ENCODE measurements around the gene RRN3.
"Not testable (repeated sequence)": the region's sequence is repeated elsewhere in the genome, so short reads cannot be mapped to it uniquely, and the experiment has no call there.

Gene RRN3

DNA sequence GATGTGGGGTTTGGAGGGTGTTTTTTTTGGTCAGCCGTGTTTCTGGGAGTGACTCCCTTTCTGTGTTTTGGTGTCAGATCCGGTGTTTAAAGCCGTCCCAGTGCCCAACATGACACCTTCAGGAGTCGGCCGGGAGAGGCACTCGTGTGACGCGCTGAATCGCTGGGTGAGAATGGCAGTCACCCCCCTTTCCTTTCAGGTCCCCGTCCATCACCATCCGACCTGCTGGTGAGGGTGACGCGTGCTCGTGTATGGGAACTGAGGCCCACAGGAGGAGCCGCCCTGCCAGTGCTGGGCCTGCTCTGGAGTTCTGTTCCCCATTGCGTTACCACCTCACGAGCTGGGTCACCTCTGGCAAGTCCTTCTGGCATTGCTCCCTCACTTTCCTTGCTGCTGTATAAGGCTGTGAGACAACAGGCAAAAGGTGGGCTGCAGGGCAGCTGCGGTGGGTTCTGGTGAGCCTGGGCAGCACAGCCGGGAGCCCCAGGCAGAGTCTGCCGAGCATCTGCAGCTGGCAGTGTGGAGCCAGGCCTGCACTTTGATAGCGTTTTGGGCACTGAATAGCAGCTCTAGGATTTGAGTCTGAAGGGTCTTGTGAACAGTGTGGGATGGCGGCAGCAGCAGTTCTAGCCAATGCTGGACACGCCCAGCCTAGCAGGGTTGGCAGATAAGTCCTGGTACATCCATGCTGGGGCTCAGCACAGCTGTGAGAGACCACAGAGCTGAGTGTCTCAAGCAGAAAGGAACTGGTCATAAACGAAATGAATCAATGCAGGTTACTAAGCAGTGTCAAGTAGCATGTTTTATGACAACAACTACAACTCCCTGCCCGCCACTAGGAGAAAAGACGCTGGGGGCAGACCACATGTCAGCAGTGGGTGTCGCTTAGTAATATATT, 65.0 kb downstream of the RRN3 start:
- not testable (repeated sequence) for DNase-seq, ATAC-seq

DNA sequence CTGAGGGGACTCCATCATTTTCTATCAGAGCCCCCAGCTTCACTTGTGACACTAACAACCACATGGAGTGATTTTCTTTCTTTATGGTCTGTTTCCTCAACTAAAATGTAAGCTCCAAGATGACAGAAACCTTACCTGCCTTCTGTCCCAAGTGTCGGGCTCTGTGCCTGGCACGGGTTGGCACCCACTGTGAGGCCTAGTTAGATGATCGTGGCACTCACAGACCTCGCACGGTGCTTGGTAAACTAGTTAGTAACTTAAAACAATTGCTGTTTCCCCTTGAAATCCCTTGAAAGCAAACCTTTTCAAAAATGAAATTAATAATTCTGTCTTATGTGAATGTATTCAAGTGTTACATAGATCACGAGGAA, 65.7 kb downstream of the RRN3 start:
- ATAC-seq, DNase-seq: not testable (repeated sequence)

DNA sequence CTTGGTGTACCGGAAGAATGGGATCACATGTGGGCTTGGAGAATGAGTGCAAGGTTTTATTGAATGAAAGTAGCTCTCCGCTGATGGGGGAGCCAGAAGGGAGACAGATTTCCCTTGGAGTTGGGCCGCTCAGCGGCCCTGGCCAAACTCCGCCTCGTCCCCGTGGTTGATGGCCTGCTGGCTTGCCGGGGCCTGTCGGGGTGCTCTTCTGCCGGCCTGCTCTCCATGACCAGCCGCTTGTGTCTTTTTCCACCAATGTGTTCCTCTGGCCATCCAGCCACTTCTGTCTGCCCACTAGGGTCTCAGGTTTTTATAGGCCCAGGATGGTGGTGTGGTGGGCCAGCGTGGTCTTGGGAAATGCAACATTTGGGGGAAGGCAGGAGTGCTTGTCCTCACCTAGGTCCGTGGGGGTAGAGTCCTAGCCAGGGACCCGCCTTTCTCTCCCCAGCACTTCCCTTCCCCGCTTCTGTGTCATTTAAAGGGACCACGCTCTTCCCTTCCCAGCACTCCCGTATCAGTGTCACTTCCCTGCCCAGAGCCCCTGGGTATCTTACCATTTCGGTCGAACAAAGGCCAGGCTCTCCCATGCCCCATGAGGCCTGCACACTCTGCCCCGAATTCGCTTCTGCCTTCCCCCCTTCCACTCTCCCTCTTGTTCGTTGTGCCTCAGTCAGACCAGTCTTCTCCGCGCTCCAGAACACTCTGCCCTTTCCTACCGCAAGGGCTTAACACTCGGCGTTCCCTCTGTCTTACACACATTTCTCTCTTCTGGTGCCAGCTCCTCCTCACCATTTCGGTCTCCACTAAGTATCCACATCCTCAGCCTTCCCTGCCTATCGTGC, 66.3 kb downstream of the RRN3 start:
- not testable (repeated sequence) for ATAC-seq, DNase-seq

DNA sequence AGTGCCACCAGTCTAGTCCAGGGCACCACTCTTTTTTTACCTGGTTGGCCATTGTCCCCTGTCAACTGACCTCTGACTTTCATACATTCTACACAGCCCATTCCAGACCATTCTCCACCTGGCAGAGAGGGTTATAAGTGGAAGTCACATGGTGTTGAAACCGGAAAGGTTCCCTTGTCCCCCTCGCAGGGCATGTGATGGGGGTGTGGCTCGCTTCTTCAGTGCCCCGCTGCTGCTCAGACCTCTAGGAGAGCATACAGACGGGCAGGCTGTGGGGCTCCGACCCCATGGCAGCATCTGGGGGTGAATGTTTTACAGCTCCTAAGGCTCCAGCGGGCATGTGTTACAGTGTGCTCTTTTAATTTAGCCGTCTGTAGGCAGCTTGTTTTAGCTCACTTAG, 67.0 kb downstream of the RRN3 start:
- not testable (repeated sequence) for ATAC-seq

DNA sequence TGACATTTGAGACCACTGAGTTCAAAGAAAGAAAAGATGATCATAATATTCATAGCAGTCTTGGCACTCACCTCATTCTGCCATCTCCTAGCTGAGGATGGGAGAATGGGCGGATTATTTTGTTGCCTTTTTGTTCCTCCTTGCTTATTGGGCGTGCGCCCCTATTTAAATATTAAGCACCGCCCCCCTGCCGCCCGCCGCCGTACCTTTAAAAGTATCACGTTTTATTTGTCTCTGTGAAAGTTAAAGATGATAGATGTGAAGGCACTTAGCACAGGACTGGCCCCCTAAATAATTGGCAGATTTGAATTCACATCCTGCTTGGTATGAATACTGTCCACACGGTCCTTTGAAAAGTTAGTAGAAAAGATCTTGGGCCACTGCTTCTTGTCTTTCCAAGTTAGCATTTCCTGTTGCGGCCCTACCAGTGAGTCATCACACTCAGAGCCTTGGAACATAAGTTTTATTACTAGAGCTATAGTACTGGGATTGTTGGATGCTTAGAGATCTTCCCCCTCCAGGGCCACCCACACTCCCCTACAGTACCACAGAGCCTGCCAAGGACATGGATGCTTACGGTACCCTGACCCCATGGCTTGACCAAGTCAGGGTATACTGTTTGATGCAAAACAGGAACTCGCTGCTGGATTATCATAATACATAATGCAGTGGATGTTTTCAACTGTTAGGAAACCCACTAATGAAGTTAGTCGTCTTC, 68.7 kb downstream of the RRN3 start:
- not testable (repeated sequence) for ATAC-seq, DNase-seq

More for the DNA sequence above, 67.0 kb downstream of the RRN3 start:
- DNase-seq: not testable (repeated sequence)

DNA sequence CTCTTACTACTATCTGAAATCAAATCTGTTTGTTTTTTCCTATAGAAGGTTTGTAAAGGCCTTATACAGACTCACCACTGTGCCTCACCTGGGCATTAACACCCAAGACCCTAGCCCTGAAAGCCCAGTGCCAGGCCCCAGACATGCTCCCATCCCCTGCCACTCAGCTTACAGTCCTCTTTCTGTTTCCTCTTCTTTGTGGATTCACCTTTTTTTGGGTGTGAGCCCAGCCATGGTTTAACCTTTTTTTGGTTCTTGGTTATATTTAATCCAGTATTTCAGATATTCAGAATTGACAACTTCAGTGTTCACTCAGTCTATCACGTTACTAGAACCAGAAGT, 69.2 kb downstream of the RRN3 start:
- not testable (repeated sequence) for ATAC-seq

DNA sequence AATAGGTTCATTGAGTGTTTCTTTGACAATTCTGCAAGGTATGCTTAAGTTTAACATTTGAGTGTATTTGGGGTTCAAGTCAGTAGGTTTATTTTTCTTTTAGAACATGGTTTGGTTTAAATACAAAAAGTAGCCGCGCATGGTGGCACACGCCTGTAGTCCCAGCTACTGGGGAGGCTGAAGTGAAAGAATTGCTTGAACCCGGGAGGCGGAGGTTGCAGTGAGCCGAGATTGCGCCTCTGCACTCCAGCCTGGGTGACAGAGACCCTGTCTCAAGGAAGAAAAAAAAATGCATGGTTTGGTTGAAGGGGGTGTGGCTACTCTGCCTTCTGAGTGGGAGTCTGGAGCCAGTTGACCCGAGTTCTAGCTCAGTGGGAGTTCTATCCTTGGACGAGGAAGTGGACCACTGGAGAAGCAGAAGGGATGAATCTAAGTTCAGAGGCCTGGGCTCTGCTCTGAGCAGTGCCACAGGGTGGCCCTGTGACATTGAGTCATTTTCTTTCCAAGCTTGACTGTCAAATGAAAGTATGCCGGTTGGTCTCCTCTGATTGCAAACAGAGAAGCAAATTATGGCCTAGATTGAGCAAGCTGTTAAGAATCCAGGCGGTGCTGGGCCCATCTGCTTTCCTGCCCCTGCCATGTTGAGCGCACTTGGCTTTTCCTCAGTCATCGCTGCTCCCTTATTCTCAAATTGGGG, 70.5 kb downstream of the RRN3 start:
- ATAC-seq, DNase-seq: not testable (repeated sequence)

More for the DNA sequence above, 69.2 kb downstream of the RRN3 start:
- DNase-seq: not testable (repeated sequence)

DNA sequence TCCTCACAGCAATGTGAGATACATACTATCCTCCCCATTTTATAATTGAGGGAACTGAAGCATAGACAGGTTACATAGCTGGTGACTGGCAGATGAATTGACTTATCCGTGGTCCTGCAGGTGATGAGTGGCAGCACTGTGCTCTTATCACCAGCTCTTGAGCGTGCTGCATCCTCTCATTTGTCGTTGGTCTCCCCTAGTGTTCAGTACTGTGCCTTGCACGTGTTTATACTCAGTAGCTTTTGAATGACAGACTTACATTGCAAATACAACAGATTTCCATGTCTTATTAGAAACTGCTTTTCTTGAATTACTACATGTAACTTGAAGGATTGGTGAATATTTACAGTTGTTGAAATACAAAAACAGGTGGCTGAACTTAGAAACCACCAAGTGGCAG, 71.9 kb downstream of the RRN3 start:
- not testable (repeated sequence) for DNase-seq
- ATAC-seq: peak; percentile 86

DNA sequence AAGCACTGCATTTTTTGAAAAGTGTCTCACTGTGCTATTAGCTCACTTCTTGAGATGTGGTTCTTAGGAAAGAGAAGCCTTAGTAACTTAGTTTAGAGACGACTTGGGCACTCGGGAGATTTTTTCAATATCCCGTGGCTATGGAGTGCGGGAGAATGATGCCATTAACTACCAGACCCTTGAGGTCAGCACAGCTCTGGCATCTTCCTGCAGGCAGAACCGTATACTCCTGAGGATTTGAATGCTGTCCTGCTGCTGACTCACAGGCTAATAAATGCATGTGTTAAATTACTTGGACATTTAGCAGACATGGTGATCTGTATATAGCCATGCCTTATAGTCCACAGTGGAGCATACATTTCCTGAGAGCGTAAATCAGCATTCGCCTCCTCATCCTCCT, 72.6 kb downstream of the RRN3 start:
- not testable (repeated sequence) for ATAC-seq, DNase-seq

DNA sequence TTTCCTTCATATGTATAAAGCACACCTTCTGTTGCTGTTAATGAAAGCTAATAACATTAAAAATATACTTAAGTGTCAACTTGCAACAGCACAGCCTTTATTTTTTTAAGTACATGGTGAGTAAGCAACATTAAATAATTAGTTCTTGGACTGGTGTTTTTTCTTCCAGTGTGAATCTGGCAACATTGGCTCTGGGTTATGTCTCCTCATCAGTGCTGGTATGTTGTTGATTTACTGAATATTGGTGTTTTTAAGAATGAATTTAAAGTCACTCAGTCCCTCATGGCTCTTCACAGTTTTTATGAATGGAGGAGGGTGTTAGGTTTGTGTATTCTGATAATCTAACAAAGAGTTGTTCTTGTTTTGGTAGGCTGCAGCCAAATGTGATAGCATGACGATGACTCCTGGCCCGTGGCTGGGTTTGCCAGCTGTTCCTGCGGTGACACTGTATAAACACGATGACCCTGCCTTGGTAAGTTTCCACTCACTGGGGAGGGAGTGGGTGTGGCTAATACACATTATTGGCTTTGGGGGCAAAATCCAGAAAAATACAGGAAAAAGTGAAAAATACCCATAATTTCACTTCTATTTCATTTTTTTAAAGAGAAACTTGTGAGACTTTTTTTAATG, 77.0 kb downstream of the RRN3 start:
- not testable (repeated sequence) for ATAC-seq, DNase-seq

DNA sequence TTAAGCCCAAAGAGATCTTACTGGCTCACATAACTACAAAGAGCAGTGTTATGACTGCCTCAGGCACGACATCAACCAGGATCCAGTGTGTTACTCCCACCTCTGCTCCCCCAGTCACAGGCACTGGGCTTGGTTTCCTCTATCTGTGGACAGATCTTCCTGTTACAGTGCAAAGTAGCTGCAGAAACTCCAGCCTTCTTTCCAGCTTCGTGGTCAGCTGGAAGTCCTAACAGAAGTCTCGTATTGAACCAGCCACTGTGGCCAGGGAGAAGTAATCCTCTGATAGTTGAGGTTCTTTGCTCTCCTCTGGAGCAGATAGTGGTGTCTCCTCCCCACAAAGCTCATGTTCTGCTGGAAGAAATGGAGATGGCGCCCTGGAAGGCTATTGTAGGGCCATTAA, 77.7 kb downstream of the RRN3 start:
- not testable (repeated sequence) for ATAC-seq, DNase-seq

DNA sequence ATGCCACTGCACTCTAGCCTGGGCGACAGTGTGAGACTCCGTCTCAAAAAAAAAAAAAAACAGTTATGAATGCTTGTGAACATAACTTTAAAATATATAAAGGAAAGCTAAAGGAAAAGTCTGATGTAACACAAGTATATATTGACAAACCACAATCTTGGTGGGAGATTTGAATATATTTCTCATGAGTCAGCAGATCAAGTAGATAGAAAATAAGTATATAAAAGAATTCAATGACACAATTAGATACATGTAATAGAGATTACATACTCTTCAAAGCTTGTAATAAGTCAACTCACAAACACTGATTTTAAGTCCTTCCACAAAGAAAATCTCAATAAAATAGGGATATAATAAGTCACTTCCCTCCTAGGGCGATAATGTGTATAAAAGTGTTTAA, 78.4 kb downstream of the RRN3 start:
- not testable (repeated sequence) for ATAC-seq, DNase-seq

DNA sequence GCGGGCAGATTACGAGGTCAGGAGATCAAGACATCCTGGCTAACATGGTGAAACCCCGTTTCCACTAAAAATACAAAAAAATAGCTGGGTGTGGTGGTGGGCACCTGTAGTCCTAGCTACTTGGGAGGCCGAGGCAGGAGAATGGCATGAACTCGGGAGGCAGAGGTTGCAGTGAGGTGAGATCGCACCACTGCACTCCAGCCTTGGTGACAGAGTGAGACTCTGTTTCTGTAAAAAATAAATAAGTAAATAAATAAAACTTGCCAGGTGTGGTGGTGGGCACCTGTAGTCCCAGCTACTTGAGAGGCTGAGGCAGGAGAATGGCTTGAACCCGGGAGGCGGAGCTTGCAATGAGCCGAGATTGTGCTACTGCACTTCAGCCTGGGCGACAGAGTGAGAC, 81.1 kb downstream of the RRN3 start:
- ATAC-seq: not testable (repeated sequence)

More for the DNA sequence above, 81.1 kb downstream of the RRN3 start:
- DNase-seq: not testable (repeated sequence)
